Measurements from ENCODE around the gene PRELP. TPM values are rescaled to one million over a fixed set of nuclear protein-coding genes. Genes with fewer than 3 reads are reported as not detected.

The PRELP gene
- total RNA-seq, 2 donors from 2014 or later = 232 to 244 TPM

DNA sequence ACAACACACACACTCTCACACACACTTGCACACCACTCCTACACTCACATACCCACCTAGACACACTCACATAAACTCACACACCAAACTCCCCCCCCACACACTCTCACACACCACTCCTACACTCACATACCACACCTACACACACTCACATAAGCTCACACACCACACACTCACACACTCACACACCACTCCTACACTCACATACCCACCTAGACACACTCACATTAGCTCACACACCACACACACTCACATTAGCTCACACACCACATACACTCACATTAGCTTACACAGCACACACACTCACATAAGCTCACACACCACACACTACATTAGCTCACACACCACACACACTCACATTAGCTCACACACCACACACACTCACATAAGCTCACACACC is 51.4 kb downstream of the PRELP start:
- TF ChIP-seq CTCF (IDR thresholded peaks at IDR 0.05) = no peak
- no peak overlapping the region for H3K27ac ChIP-seq
- H3K9me3 ChIP-seq = no peaks in the 10 kb centered on the region
- no peak for DNase-seq (ENCODE audit: low spot score)
- ATAC-seq (ENCODE audit: insufficient number of reproducible peaks, low FRiP score, low read depth) = no peak
- H3K27me3 ChIP-seq (replicated peaks; ENCODE audit: insufficient read depth) = no peaks in the 10 kb centered on the region
- H3K4me3 ChIP-seq = no peak overlapping the region
- no peaks in the 10 kb centered on the region for H3K36me3 ChIP-seq
- H3K4me1 ChIP-seq (ENCODE audit: control insufficient read depth in 1 of 2, low read depth in 2 of 2) = peaks cover 16 to 59% of the 10 kb centered on the region in 2 donors

GRCh38 chr1:203528063-203528462 is 52.5 kb downstream of the PRELP start:
- H3K36me3 ChIP-seq = no peaks in the 10 kb centered on the region
- H3K4me3 ChIP-seq = no peak overlapping the region
- ATAC-seq (ENCODE audit: insufficient number of reproducible peaks, low FRiP score, low read depth) (no peak), DNase-seq (ENCODE audit: low spot score) (no peak)
- no peaks in the 10 kb centered on the region for H3K9me3 ChIP-seq
- no peaks in the 10 kb centered on the region for H3K27me3 ChIP-seq (replicated peaks; ENCODE audit: insufficient read depth)
- no peak overlapping the region for H3K27ac ChIP-seq
- TF ChIP-seq CTCF (IDR thresholded peaks at IDR 0.05) = no peak
- peaks cover 15 to 48% of the 10 kb centered on the region in 2 donors for H3K4me1 ChIP-seq (ENCODE audit: control insufficient read depth in 1 of 2, low read depth in 2 of 2)

DNA sequence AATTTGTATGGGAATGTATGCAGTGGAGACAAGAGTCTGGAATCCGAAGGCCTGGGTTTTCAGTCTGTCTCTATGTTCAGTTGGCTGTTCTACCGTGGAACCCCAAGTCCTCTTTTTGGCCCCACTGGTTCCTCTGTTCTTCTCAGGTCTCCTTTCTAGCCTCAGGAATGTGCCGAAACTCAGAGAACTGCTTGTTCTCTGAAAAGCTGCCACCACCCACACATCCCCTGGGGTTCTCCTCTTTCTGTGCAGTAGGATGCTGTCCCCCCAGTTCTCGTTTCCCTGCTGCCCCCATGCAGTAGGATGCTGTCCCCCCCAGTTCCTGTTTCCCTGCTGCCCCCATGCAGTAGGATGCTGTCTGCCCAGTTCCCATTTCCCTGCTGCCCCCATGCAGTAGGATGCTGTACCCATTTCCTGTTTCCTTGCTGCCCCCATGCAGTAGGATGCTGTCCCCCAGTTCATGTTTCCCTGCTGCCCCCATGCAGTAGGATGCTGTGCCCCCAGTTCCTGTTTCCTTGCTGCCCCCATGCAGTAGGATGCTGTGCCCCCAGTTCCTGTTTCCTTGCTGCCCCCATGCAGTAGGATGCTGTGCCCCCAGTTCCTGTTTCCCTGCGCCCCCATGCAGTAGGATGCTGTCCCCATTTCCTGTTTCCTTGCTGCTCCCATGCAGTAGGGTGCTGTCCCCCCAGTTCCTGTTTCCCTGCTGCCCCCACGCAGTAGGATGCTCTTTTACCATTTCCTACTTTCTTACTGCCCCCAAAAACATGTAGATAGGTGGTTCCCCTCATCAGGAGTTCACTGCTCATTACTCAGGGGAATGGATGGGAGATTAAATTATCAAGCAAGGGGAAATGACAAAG is 53.6 kb downstream of the PRELP start:
- TF ChIP-seq CTCF (IDR thresholded peaks at IDR 0.05) = no peak
- ATAC-seq (ENCODE audit: insufficient number of reproducible peaks, low FRiP score, low read depth) (no peak), DNase-seq (ENCODE audit: low spot score) (no peak)
- no peaks in the 10 kb centered on the region for H3K36me3 ChIP-seq
- H3K27me3 ChIP-seq (replicated peaks; ENCODE audit: insufficient read depth) = no peaks in the 10 kb centered on the region
- H3K4me3 ChIP-seq = no peak overlapping the region
- peaks cover 6 to 45% of the 10 kb centered on the region in 2 donors for H3K4me1 ChIP-seq (ENCODE audit: control insufficient read depth in 1 of 2, low read depth in 2 of 2)
- no peak overlapping the region for H3K27ac ChIP-seq
- no peaks in the 10 kb centered on the region for H3K9me3 ChIP-seq

DNA sequence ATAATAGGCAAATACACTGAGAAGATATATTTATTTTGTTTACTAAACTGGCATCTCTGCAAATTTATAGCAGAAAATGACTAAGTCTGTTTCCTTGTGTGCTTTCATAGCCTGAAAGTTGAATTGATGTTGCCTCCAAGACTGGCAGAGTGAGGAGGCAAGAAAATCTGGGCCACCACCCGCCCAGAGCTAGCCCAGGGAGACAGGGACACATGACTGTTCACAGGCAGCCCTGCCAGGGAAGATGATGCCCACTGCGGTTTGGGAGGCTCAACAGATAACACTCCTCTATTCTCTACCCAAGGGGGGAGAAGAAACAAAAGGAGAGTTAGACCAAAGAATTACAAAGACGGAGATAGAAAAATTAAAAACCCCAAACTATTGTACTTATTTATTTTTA is 55.5 kb downstream of the PRELP start:
- no peak for TF ChIP-seq CTCF (IDR thresholded peaks at IDR 0.05)
- H3K27ac ChIP-seq = no peak overlapping the region
- H3K4me3 ChIP-seq = no peak overlapping the region
- ATAC-seq (ENCODE audit: insufficient number of reproducible peaks, low FRiP score, low read depth) (no peak), DNase-seq (ENCODE audit: low spot score) (no peak)
- peaks cover 0 to 38% of the 10 kb centered on the region in 2 donors for H3K4me1 ChIP-seq (ENCODE audit: control insufficient read depth in 1 of 2, low read depth in 2 of 2)
- H3K36me3 ChIP-seq = no peaks in the 10 kb centered on the region
- H3K9me3 ChIP-seq = no peaks in the 10 kb centered on the region
- no peaks in the 10 kb centered on the region for H3K27me3 ChIP-seq (replicated peaks; ENCODE audit: insufficient read depth)

GRCh38 chr1:203534012-203534411 is 58.4 kb downstream of the PRELP start:
- TF ChIP-seq CTCF (IDR thresholded peaks at IDR 0.05) = no peak
- Histone ChIP-seq H3K36me3 (no peaks in the 10 kb centered on the region), H3K4me1 (ENCODE audit: control insufficient read depth in 1 of 2, low read depth in 2 of 2) (peaks cover 10 to 51% of the 10 kb centered on the region in 2 donors)

More at GRCh38 chr1:203534012-203534411, 58.4 kb downstream of the PRELP start:
- Histone ChIP-seq H3K27ac (peak overlapping the region; percentile 24 to 49), H3K4me3 (no peak overlapping the region), H3K9me3 (no peaks in the 10 kb centered on the region), H3K27me3 (replicated peaks; ENCODE audit: insufficient read depth) (no peaks in the 10 kb centered on the region)
- DNase-seq (ENCODE audit: low spot score) (no peak), ATAC-seq (ENCODE audit: insufficient number of reproducible peaks, low FRiP score, low read depth) (no peak)

All from thoracic aorta (tissue), 2 donors.